Spleen (tissue), 11 donors: ENCODE results near the gene CYP3A4. TPM values are rescaled to one million over a fixed set of nuclear protein-coding genes. Genes with fewer than 3 reads are reported as not detected.

Experiments
- DNase-seq: peaks from one replicate; pipeline ENCODE4 v3.0.0-alpha.2; 2020
- H3K27ac ChIP-seq, 8 donors: fragments of 200-600 bp; sonication (generic) in 7 of 8; 1 replicate in 4 of 8; 2 replicates in 4 of 8; pipeline versions ENCODE4 v1.5.0 to v1.8.0; 2016 to 2021; ENCODE audit warnings: inconsistent platforms in 4 of 8, mild to moderate bottlenecking in 4 of 8, moderate library complexity in 1 of 8
- H3K27me3 ChIP-seq, 7 donors: fragments of 200-600 bp; sonication (generic) in 6 of 7; replicated peaks in 1 of 7; 1 replicate in 4 of 7; 2 replicates in 3 of 7; pipeline versions ENCODE4 v1.5.0 to v1.8.0; 2016 to 2021; ENCODE audit warnings: inconsistent platforms in 3 of 7, mild to moderate bottlenecking in 1 of 7
- H3K36me3 ChIP-seq, 6 donors: fragments of 200-600 bp; sonication (generic) in 5 of 6; 1 replicate in 4 of 6; 2 replicates in 2 of 6; pipeline versions ENCODE4 v1.5.0 to v1.8.0; 2016 to 2021; ENCODE audit warnings: inconsistent platforms in 2 of 6
- H3K4me1 ChIP-seq, 6 donors: fragments of 200-600 bp; sonication (generic) in 5 of 6; 1 replicate in 3 of 6; 2 replicates in 3 of 6; pipeline versions ENCODE4 v1.5.0 to v1.8.0; 2016 to 2021; ENCODE audit warnings: inconsistent platforms in 3 of 6
- H3K4me3 ChIP-seq, 8 donors: fragments of 200-600 bp; sonication (generic) in 7 of 8; 1 replicate in 4 of 8; 2 replicates in 4 of 8; pipeline versions ENCODE4 v1.5.0 to v1.8.0; 2016 to 2021; ENCODE audit warnings: inconsistent platforms in 4 of 8, mild to moderate bottlenecking in 4 of 8, moderate library complexity in 2 of 8
- H3K9me3 ChIP-seq, 8 donors: fragments of 200-600 bp; sonication (generic) in 7 of 8; 1 replicate in 4 of 8; 2 replicates in 4 of 8; pipeline versions ENCODE4 v1.5.0 to v1.8.0; 2016 to 2021; ENCODE audit warnings: inconsistent platforms in 4 of 8
- POLR2A ChIP-seq, 3 donors: fragments of 450-650 bp; IDR thresholded peaks; one replicate each; pipeline ENCODE4 v1.5.1; 2017; ENCODE audit warnings: antibody characterized with exemption in 3 of 3, mild to moderate bottlenecking in 1 of 3
- POLR2AphosphoS5 ChIP-seq, 3 donors: sonication (generic); formaldehyde crosslinking; IDR thresholded peaks; one replicate each; pipeline ENCODE4 v1.5.1; 2017; ENCODE audit warnings: antibody characterized with exemption in 3 of 3
- WGBS, 5 donors: extraction: QIAGEN DNeasy Blood & Tissue Kit in 3 of 5; methylation state at CpG; one replicate each; pipeline versions ENCODE4 v1.1.5 to v1.1.7; 2013 to 2018; 5-methylcytosine and 5-hydroxymethylcytosine counted together
- intact Hi-C: fragments of 100-400 bp; cut with DNase I; formaldehyde crosslinking; loops from one replicate; pipeline ENCODE4 v1.15.0; 2023; ENCODE audit warnings: low total_unique reads
- polyA plus RNA-seq, 3 donors: library from polyadenylated mRNA; stranded (reverse); fragments of 200-250 nt; gene quantifications; one replicate each; pipeline ENCODE4 v1.2.1, GENCODE V29; 2013
- total RNA-seq, 7 donors: library from RNA; depleted of rRNA in 3 of 7; stranded (reverse); fragments of >200 nt in 3 of 7; fragmentation: NEBNext Ultra II Directional in 4 of 7; extraction: Animal tissue kit (Norgen Biotek cat#: 25700) in 4 of 7; gene quantifications; one replicate each; pipeline versions ENCODE4 v1.1.0 to v1.2.1, GENCODE V29; 2016 to 2021
- TF ChIP-seq, protein P1 (sequence below), 11 experiments: fragments of 200-600 bp in 7 of 11; fragments of 450-650 bp in 4 of 11; sonication (generic) in 4 of 11; IDR thresholded peaks in 8 of 11; conservative IDR thresholded peaks in 3 of 11; 1 replicate in 7 of 11; 2 replicates in 4 of 11; pipeline versions ENCODE4 v1.4.0 to v1.8.0; 2016 to 2021; ENCODE audit warnings: antibody characterized with exemption in 11 of 11, inconsistent platforms in 4 of 11, mild to moderate bottlenecking in 1 of 11
- donor health status: healthy with polysubstance abuse.
- donor health status: DM: no; HTN: no; CAD: no; lungs with moderate emphysema.
- donor health status: DM: no; HTN: no; CAD: no.
- donor health status: Bipolar disorder and iron deficiency.
- donor health status: healthy.
- donor health status: DM: no; HTN: no; CAD: no.
- donor health status: DM: yes; HTN: yes; CAD: no.

Gene CYP3A4
- total and polyA plus RNA-seq, 10 donors = not detected

DNA sequence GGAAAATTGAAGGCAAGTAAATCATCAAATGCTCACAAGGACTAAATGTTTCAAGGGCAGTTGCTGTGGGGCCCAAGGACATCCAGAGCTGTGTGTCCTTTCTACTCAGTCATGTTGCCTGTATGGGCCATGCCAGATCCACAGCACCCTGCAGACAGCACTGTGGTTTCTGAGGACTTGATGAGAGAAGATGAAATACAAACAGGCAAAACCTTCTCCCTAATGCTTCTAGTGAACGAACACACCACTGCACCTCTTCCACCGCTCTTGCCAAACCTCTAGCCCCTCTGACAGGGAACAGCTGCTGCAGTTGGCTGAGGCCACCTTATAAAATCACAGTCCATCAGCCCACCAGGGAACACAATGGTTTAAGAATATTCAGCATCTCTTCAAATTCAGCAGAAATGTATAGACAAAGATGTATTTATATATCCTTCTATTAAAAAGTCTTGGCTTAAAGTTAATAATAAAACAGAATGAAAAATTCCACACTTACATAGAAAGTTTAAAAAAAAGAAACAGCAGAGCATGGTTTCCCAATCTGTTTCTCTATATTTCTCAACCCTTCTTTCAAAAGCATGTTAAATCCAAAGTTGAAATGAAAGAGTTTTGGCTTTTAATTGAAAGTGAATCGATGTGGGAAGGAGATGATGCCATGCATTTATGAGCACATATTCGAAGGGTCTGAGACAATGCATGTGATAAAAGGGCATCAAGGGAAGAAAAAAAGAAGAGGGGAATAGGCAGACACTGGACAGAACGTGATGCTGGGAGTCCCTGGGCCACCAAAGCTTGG is 63.0 kb downstream of the CYP3A4 start:
- TF ChIP-seq POLR2AphosphoS5 (IDR thresholded peaks at IDR 0.05) (no peak), POLR2A (IDR thresholded peaks at IDR 0.05) (no peak)
- TF ChIP-seq, protein P1, sequence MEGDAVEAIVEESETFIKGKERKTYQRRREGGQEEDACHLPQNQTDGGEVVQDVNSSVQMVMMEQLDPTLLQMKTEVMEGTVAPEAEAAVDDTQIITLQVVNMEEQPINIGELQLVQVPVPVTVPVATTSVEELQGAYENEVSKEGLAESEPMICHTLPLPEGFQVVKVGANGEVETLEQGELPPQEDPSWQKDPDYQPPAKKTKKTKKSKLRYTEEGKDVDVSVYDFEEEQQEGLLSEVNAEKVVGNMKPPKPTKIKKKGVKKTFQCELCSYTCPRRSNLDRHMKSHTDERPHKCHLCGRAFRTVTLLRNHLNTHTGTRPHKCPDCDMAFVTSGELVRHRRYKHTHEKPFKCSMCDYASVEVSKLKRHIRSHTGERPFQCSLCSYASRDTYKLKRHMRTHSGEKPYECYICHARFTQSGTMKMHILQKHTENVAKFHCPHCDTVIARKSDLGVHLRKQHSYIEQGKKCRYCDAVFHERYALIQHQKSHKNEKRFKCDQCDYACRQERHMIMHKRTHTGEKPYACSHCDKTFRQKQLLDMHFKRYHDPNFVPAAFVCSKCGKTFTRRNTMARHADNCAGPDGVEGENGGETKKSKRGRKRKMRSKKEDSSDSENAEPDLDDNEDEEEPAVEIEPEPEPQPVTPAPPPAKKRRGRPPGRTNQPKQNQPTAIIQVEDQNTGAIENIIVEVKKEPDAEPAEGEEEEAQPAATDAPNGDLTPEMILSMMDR (IDR thresholded peaks at IDR 0.05 in 8 of 11, conservative IDR thresholded peaks at IDR 0.05 in 3 of 11) = no peak
- DNase-seq = no peak
- no peaks in the 10 kb centered on the region for H3K36me3 ChIP-seq
- H3K9me3 ChIP-seq = peaks cover 0 to 9% (median 0%) of the 10 kb centered on the region in 8 donors
- 51 to 79% (median 67%) methylated on average over 5 of the region's 5 CpGs for WGBS, 5 donors
- intact Hi-C loops = no loop called here
- H3K4me1 ChIP-seq = no peaks in the 10 kb centered on the region
- no peaks in the 10 kb centered on the region for H3K27me3 ChIP-seq
- H3K27ac ChIP-seq = no peak overlapping the region
- no peak overlapping the region for H3K4me3 ChIP-seq

DNA sequence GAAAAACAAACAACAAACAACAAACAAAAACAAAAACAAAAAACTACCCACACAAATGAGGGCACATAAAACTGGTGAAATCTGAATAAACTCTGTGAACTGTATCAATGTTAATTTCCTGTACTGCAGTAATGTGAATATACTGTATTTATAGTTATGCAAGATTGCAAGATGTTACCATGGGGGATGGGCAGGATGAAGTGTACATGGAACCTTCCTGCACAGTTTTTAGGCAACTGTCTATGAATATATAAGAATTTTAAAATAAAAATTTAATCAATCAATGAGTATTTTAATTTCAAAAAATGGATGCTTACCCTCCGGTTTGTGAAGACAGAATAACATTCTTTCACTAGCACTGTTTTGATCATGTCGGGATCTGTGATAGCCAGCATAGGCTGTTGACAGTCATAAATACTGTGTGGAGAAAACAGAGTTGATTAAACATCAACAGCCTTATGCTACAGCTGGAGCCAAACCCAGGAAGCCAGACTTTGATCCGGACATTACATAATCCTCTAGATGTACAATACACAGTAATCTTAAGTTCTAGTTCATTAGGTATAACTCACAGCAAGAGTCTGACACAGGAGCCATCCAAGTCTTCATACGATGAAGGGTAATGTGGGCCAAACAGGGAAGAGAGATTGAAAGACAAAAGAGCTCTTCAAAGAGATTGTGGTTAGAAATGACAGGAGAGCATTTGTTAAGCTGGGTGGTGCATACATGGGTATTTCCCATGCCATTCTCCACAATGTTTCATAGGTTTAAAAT is 63.8 kb downstream of the CYP3A4 start:
- DNase-seq = no peak
- Histone ChIP-seq H3K4me1 (no peaks in the 10 kb centered on the region), H3K27me3 (no peaks in the 10 kb centered on the region), H3K36me3 (no peaks in the 10 kb centered on the region), H3K9me3 (peaks cover 0 to 10% (median under 1%) of the 10 kb centered on the region in 8 donors), H3K27ac (no peak overlapping the region), H3K4me3 (no peak overlapping the region)
- 74 to 83% (median 76%) methylated on average over 4 of the region's 4 CpGs for WGBS, 5 donors
- intact Hi-C loops = no loop called here
- TF ChIP-seq POLR2A (IDR thresholded peaks at IDR 0.05) = no peak
- TF ChIP-seq, protein P1 (IDR thresholded peaks at IDR 0.05 in 8 of 11, conservative IDR thresholded peaks at IDR 0.05 in 3 of 11) = no peak
- no peak for TF ChIP-seq POLR2AphosphoS5 (IDR thresholded peaks at IDR 0.05)

DNA sequence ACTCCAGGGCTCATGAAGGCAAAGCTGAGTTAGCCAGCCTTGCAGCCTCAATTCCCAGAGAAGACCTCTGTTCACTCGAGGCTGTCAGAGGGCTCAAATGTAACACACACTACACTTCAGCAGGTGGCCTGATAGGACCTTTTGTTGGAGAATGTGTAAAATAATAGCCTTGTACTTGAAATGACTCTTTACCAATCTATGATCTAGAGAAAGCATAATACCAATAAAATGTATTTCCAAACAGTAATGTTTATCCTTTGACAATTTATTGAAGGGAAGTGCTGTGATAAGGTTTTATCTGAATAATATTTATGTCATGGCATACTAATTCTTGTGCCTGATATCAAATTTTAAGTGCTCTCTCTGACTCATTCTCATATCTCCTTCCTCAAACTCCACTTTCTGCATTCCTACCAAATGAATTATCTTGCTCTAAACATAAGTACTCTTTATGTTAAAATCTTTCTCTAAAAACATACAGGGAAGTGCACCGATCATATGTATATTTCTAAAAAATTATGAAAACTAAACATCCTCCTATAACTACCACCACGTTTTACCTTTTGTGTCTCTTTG is 69.9 kb downstream of the CYP3A4 start:
- no peak overlapping the region for H3K27ac ChIP-seq
- WGBS, 5 donors = 73 to 82% (median 81%) methylated on average over 3 of the region's 3 CpGs
- TF ChIP-seq POLR2A (IDR thresholded peaks at IDR 0.05) (no peak), POLR2AphosphoS5 (IDR thresholded peaks at IDR 0.05) (no peak)
- TF ChIP-seq, protein P1 (IDR thresholded peaks at IDR 0.05 in 8 of 11, conservative IDR thresholded peaks at IDR 0.05 in 3 of 11) = no peak
- H3K36me3 ChIP-seq = peaks cover 0 to 12% (median 0%) of the 10 kb centered on the region in 6 donors
- no peak overlapping the region for H3K4me3 ChIP-seq
- peaks cover 0 to 16% (median 5%) of the 10 kb centered on the region in 8 donors for H3K9me3 ChIP-seq
- no peaks in the 10 kb centered on the region for H3K27me3 ChIP-seq
- no peaks in the 10 kb centered on the region for H3K4me1 ChIP-seq
- intact Hi-C loops = no loop called here
- DNase-seq = no peak
